ENCODE data around the gene COL28A1.
"Not testable (repeated sequence)": the region's sequence is repeated elsewhere in the genome, so short reads cannot be mapped to it uniquely, and the experiment has no call there.

Gene COL28A1

DNA sequence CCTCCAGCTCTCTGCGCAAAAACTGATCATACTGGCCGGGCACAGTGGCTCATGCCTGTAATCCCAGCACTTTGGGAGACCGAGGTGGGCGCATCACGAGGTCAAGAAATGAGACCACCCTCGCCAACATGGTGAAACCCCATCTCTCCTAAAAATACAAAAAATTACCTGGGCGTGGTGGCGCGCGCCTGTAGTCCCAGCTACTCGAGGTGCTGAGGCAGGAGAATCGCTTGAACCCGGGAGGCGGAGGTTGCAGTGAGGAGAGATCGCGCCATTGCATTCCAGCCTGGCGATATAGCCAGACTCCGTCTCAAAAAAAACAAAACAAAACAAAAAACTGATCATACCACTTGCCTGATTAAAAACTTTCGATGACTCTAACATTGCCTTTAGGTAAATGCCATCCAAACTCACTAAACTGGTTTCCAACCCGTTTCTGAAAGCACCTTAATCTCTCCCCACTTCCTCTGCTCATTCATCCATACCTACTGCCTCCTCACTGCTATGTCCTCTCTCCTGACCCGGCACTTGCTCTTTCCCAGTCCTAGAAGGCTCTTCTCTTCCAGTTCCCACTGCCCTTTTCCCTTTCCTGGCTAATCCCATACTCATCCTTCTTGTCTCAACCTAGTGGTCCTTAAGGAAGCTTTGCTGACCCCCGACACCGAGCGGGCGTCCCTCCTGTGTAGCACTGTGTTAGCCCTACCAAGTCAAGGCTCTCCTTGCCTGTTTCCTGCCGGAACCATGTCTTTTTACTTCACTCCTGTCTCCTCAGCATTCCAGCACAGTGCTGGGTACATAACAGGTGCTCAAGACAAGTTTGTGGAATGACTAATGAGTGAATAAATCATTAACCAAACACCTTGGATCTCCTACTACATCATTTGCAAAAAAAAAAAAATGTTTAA lies 30.3 kb upstream of the COL28A1 start:
- H3K36me3 Mint-ChIP-seq = no peaks in the 10 kb centered on the region
- no peak overlapping the region for H3K27ac Mint-ChIP-seq
- ATAC-seq (peak; percentile 2), DNase-seq (ENCODE audit: low spot score in 2 of 2) (peak in 1 of 2 donors; percentile 61)
- no peak overlapping the region for H3K4me3 Mint-ChIP-seq
- H3K9me3 Mint-ChIP-seq = no peaks in the 10 kb centered on the region
- H3K4me1 Mint-ChIP-seq = peaks cover 28% of the 10 kb centered on the region

DNA sequence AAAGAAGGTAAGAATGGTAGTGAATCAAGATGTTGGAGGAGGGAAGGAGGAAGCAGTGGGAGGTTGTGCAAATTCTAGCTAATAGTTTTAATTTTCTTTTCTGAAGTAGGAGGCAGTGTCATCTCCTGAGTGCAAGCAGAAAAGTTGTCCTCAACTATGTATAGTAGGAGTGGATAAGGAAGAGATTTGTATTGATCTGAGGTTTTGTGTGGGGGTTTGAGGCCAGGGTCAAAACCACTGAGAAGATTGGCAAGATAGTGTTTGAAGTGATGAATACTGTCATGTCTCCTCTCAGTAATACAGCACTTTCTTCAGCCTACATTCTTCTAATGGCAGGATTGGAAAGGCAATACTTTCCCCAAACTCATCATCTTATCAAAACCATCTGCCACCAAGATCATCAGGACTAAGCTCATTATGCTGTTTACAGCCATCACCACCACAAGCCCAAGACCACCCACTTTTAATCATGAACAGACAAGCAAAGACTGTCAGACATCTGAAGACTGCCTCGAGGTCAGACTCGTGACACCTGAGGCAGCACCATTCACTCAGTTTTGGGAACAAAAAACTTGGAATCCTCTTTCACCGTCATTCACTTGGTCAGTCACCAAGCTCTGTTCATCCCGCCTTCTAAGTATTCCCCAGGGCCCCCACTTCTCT lies 29.5 kb upstream of the COL28A1 start:
- H3K4me1 Mint-ChIP-seq = peaks cover 24% of the 10 kb centered on the region
- ATAC-seq (peak; percentile 43), DNase-seq (ENCODE audit: low spot score in 2 of 2) (no peak)
- H3K4me3 Mint-ChIP-seq = no peak overlapping the region
- H3K27ac Mint-ChIP-seq = no peak overlapping the region
- no peaks in the 10 kb centered on the region for H3K9me3 Mint-ChIP-seq
- H3K36me3 Mint-ChIP-seq = no peaks in the 10 kb centered on the region

DNA sequence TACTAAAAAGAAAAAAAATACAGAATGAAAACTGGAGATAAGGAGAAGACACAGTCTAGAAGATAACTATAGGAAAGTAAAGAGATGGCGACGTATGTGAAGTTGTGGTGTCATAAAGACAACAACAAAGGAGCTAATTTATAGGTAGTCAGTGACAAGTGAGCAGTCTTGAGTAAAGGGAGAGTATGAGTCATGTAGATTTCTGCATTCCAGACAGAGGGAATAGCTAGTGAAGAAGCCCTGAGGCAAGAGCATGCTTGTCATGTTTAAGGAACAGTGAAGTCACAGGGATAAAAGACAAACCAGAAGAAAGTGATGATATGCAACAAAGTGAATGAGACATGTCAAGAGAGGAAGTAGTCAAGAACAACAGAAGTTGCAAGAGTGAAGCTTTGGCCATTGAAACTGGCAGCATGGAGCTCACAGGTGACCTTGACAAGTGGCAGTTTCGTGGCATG lies 28.7 kb upstream of the COL28A1 start:
- Mint-ChIP-seq H3K9me3 (peaks cover under 1% of the 10 kb centered on the region), H3K27ac (no peak overlapping the region), H3K4me3 (no peak overlapping the region), H3K4me1 (peaks cover 16% of the 10 kb centered on the region), H3K36me3 (no peaks in the 10 kb centered on the region)
- no peak for DNase-seq (ENCODE audit: low spot score in 2 of 2)
- ATAC-seq = no peak

DNA sequence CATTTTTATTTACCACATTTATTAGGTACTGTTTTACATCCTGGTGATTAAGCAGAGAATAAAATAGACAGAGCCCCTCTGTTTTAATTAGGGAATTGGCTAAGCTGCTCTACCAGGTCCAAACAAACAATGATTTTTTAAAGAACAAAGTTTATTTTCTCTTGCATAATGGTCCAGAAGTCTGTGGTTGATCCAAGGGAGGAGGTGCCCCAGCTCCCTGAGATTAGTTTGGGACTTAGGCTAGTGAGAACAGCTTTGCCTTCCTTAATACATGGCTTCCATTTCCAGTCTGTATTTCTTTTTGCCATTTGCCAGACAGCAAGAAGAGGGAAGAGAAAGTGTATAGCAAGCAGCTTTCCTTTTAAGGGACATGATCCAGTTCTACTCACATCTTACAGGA lies 28.1 kb upstream of the COL28A1 start:
- DNase-seq (ENCODE audit: low spot score in 2 of 2) (no peak), ATAC-seq (no peak)
- H3K9me3 Mint-ChIP-seq = peaks cover 6% of the 10 kb centered on the region
- H3K4me1 Mint-ChIP-seq = peaks cover 11% of the 10 kb centered on the region
- H3K4me3 Mint-ChIP-seq = no peak overlapping the region
- H3K36me3 Mint-ChIP-seq = no peaks in the 10 kb centered on the region
- no peak overlapping the region for H3K27ac Mint-ChIP-seq

DNA sequence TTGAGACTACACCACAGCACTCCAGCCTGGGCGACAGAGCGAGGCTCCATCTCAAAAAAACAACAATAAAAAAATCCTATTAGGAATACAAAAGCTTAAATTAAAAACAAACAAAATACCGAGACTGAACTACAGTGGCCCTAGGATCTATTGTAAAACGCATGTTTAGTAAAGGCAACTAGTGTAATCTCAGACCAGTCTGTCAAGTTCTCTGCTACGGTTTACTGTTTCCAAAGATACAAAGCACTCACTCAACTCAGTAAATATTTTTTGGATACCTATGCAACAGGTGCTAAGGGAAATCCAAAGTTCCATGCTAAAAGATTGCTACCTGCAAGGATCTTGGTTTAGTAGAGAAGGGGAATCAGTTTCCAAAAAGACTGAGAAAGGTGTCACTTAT lies 27.6 kb upstream of the COL28A1 start:
- H3K4me1 Mint-ChIP-seq = peaks cover 5% of the 10 kb centered on the region
- H3K27ac Mint-ChIP-seq = no peak overlapping the region
- ATAC-seq (no peak), DNase-seq (ENCODE audit: low spot score in 2 of 2) (no peak)
- no peaks in the 10 kb centered on the region for H3K36me3 Mint-ChIP-seq
- H3K9me3 Mint-ChIP-seq = peaks cover 9% of the 10 kb centered on the region
- H3K4me3 Mint-ChIP-seq = no peak overlapping the region

DNA sequence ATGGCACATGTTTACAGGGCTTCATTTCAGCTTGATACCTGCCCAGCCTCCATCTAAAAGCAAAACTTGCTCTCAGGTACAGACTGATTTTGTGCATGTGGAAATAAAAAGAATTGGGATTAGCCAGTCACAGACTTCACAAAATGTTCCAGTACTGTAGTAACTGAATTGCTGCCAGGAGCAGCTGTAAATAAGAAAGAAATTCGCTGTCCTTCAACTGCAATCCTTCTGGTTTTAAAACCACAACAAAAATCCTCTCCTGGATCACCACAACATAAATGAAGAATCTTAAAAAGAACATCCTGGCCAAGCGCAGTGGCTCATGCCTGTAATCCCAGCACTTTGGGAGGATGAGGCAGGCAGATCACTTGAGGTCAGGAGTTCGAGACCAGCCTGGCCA lies 27.1 kb upstream of the COL28A1 start:
- ATAC-seq (no peak), DNase-seq (ENCODE audit: low spot score in 2 of 2) (no peak)
- H3K4me1 Mint-ChIP-seq = no peaks in the 10 kb centered on the region
- H3K36me3 Mint-ChIP-seq = no peaks in the 10 kb centered on the region
- peaks cover 9% of the 10 kb centered on the region for H3K9me3 Mint-ChIP-seq
- H3K27ac Mint-ChIP-seq = no peak overlapping the region
- H3K4me3 Mint-ChIP-seq = no peak overlapping the region

DNA sequence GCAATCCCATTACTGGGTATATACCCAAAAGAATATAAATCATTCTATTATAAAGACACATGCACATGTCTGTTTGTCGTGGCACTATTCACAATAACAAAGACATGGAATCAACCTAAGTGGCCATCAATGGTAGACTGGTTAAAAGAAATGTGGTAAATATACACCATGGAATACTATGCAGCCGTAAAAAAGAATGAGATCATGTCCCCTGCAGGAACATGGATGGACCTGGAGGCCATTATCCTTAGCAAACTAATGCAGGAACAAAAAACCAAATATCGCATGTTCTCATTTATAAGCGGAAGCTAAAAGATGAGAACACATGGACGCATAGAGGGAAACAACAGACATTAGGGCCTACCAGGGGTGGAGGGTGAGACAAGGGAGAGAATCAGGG lies 25.9 kb upstream of the COL28A1 start:
- not testable (repeated sequence) for H3K4me3 Mint-ChIP-seq; ATAC-seq; H3K9me3 Mint-ChIP-seq; H3K36me3 Mint-ChIP-seq; DNase-seq (ENCODE audit: low spot score in 2 of 2); H3K4me1 Mint-ChIP-seq; H3K27ac Mint-ChIP-seq

DNA sequence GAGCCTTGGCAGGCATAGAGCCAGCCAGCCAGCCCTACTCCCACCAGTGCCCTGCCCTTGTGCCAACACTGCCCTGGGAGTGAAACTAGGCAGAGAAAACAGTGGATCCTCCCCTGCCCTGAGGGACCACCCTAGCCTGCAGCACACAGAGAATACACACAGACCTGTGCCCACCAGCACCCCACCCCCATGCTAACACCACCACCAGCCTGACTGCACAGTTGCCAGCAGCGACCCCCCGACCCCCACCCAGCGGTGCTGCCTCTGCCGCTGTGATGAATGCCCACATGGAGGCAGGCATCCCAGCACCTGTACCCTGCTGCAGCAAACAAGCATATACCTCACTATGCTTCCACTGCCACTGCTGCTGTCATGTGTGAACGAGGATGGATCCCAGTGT lies 21.6 kb upstream of the COL28A1 start:
- Mint-ChIP-seq H3K36me3 (no peaks in the 10 kb centered on the region), H3K9me3 (peaks cover 9% of the 10 kb centered on the region), H3K27ac (no peak overlapping the region), H3K4me3 (no peak overlapping the region), H3K4me1 (no peaks in the 10 kb centered on the region)
- DNase-seq (ENCODE audit: low spot score in 2 of 2) = no peak
- no peak for ATAC-seq

DNA sequence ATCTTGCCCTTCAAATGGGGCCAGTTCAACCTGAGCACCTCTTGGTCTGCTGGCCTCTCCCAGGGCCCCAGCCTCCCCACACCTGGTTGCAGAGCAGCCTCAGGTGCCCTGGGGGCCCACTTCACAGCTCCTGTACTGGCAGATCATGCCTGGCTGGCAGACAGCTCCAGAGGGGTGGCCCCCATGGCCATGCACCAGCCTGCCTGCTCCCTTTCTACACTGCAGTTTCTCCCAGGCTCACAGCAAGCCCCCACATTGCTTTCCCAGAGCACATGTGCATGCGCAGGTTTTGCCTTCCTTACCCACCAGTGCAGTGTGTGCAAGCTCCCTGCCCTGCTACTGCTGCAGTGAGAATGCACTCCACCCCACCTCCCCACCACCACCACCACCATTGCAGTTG lies 21.2 kb upstream of the COL28A1 start:
- Mint-ChIP-seq H3K4me1 (no peaks in the 10 kb centered on the region), H3K9me3 (peaks cover 9% of the 10 kb centered on the region), H3K36me3 (no peaks in the 10 kb centered on the region), H3K27ac (no peak overlapping the region), H3K4me3 (no peak overlapping the region)
- no peak for ATAC-seq
- DNase-seq (ENCODE audit: low spot score in 2 of 2) = no peak

DNA sequence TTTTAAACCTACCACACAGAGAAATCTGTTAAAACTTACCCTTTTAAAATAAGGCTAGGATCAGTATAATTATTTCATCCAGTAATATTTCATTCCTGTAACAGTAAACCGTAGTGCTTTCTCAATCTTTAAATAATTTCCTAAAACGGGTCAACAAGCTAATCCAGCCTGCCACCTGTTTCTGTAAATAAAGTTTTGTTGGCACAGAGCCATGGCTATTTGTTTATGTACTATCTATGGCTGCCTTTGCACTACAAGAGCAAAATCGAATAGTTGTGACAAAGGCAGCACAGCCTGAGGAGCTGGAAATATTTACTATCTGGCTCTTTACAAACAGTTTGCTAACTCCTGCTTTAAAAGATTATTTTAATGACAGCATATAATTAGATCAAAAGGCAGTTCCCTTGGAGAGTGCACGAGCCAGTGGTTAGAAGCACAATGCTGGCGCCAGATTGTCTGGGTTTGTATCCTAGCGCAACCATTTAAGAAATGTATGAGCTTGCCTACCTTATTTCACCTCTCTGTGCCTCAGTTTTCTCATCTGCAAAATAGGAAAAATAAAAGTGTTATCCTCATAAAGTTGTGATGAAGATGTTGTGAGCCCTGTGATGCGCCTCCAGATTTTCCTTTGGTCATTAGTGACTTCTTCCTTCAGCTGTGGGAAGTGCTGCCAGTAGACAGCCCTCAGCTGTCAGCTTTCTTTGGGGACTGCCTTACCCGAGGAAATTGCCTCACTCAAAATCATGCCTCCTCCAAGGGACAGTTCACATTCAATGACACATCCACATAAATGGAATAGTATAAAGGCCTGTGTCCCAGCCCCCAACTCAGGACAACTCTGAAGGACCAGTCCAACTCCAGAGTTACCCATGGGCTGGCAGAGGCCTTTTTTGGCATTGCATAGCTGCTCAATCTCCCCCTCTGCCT lies 19.2 kb upstream of the COL28A1 start:
- Mint-ChIP-seq H3K36me3 (no peaks in the 10 kb centered on the region), H3K9me3 (peaks cover 9% of the 10 kb centered on the region), H3K4me1 (no peaks in the 10 kb centered on the region), H3K27ac (no peak overlapping the region), H3K4me3 (no peak overlapping the region)
- ATAC-seq (no peak), DNase-seq (ENCODE audit: low spot score in 2 of 2) (no peak)

DNA sequence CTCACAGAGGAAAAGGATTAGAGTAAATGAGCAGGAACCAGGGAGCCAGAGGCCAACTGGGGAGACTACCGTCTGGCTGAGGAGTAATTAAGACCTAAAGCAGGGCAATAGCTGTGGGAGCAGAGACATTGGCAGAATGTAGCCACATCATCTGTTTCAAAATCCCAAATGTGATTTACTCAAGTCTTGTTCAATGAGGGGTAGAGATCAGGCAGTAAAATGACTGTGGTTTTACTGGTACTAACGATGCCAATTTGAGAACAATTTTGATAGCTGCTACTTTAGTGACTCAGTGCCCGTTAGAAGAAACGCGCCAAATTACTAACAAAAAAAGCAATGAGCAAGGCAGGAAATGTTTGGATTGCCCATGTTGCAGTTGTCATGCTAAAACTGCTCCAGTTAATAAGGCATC lies 18.4 kb upstream of the COL28A1 start:
- DNase-seq (ENCODE audit: low spot score in 2 of 2) (no peak), ATAC-seq (no peak)
- Mint-ChIP-seq H3K27ac (no peak overlapping the region), H3K9me3 (peaks cover 6% of the 10 kb centered on the region), H3K4me3 (no peak overlapping the region), H3K36me3 (no peaks in the 10 kb centered on the region), H3K4me1 (no peaks in the 10 kb centered on the region)

DNA sequence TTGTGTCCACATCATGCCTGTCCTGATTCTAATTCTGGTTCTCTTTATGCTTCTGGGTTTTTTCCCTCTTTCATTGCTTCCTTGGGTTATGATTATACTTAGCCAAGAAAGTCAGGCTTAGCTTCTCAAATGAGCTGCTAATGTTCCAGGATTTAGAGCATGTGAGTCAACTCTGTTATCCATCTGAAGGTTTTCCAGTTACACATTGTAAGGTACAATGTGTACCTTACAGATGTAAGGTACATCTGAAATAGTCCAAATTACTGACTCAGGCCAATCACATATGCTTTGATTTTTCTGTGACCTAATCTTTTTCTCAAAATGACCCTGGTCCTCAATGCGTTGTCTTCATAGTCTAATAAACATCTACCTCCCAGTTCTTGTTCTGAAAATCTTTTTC lies 17.7 kb upstream of the COL28A1 start:
- H3K4me1 Mint-ChIP-seq = no peaks in the 10 kb centered on the region
- no peak overlapping the region for H3K27ac Mint-ChIP-seq
- no peaks in the 10 kb centered on the region for H3K36me3 Mint-ChIP-seq
- H3K4me3 Mint-ChIP-seq = no peak overlapping the region
- ATAC-seq (no peak), DNase-seq (ENCODE audit: low spot score in 2 of 2) (no peak)
- no peaks in the 10 kb centered on the region for H3K9me3 Mint-ChIP-seq

DNA sequence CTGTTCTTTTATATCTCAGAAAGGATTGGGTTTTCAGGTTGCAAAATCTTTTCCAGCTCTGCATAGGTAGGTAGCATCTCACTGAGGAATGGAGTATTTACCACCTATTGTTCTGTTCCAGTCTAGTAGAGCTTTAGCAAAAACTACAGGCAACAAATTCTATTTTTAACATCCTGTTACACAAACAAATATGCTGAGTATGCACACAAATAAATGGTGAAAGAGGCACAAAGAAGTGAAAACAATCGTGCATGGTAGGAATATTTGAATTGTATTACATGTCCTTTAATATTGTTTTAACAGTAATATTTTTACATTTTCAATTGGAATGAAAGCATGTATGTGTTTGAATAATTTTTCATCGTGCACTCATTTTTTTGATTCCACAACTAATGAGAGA lies 16.5 kb upstream of the COL28A1 start:
- no peaks in the 10 kb centered on the region for H3K9me3 Mint-ChIP-seq
- H3K4me3 Mint-ChIP-seq = no peak overlapping the region
- no peaks in the 10 kb centered on the region for H3K4me1 Mint-ChIP-seq
- DNase-seq (ENCODE audit: low spot score in 2 of 2) = no peak
- H3K36me3 Mint-ChIP-seq = no peaks in the 10 kb centered on the region
- no peak for ATAC-seq
- no peak overlapping the region for H3K27ac Mint-ChIP-seq

DNA sequence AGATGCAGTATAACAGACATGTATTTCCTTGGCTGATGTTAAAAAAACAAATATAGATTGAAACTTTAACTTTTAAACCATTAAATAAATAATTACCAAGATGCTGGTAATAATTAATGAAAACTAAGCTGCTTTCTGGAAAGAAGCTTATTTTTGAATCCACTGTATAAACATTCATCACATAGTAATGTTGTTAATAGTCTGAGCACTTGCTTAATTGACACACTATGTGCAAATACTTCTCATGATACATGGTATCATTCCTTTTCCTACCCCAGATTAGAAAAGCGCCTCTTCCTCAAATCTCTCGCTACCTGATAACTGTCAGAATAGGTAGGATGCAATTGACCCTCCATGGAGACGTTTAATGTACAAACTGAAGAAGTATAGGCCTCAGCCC lies 15.0 kb upstream of the COL28A1 start:
- H3K9me3 Mint-ChIP-seq = no peaks in the 10 kb centered on the region
- H3K4me1 Mint-ChIP-seq = no peaks in the 10 kb centered on the region
- ATAC-seq (no peak), DNase-seq (ENCODE audit: low spot score in 2 of 2) (no peak)
- no peak overlapping the region for H3K27ac Mint-ChIP-seq
- no peak overlapping the region for H3K4me3 Mint-ChIP-seq
- H3K36me3 Mint-ChIP-seq = no peaks in the 10 kb centered on the region

DNA sequence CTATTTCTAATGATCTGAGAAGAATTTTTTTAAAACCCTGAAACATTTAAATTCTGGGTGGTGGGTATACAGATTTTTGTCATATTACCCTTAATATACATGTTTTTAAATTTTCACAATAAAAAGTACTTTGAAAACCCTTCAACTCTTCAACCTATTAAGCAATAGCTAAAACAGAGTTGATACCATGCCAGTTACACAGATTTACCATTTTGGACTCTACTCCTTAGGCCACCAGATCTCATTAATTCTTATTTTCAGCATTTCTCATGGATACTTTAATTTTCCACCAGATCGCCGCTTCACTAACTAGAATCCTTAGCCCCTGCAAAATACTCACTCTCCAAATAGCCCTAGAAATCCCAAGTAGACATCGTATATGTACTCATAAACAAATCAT lies 12.7 kb upstream of the COL28A1 start:
- DNase-seq (ENCODE audit: low spot score in 2 of 2) (no peak), ATAC-seq (no peak)
- H3K9me3 Mint-ChIP-seq = no peaks in the 10 kb centered on the region
- no peaks in the 10 kb centered on the region for H3K4me1 Mint-ChIP-seq
- no peak overlapping the region for H3K27ac Mint-ChIP-seq
- H3K4me3 Mint-ChIP-seq = no peak overlapping the region
- no peaks in the 10 kb centered on the region for H3K36me3 Mint-ChIP-seq

Measured in stimulated activated effector memory CD8-positive, alpha-beta T cell treated with anti-CD3 and anti-CD28 coated beads, Interleukin-12 subunit alpha, Interleukin-12 subunit beta, amount 100 ng/mL, for 72 hours (primary cell).